Ishikawa (cell line): Measurements from ENCODE around the gene TMX1.

ENCODE experiments used
- CEBPB ChIP-seq: IDR thresholded peaks from 2 replicates; pipeline ENCODE4 v1.6.1; 2012
- CREB1 ChIP-seq: IDR thresholded peaks from 2 replicates; pipeline ENCODE4 v1.6.1; 2012; ENCODE audit warnings: low read depth
- EGR1 ChIP-seq: IDR thresholded peaks from 2 replicates; pipeline ENCODE4 v1.6.1; 2012
- EP300 ChIP-seq: IDR thresholded peaks from 2 replicates; pipeline ENCODE4 v1.6.1; 2012; ENCODE audit warnings: borderline replicate concordance
- FOXM1 ChIP-seq: IDR thresholded peaks from 2 replicates; pipeline ENCODE4 v1.6.1; 2012; ENCODE audit warnings: low read depth, borderline replicate concordance
- NFIC ChIP-seq: IDR thresholded peaks from 2 replicates; pipeline ENCODE4 v1.6.1; 2012
- RAD21 ChIP-seq: IDR thresholded peaks from 2 replicates; pipeline ENCODE4 v1.6.1; 2012; ENCODE audit warnings: low read depth
- TAF1 ChIP-seq: IDR thresholded peaks from 2 replicates; pipeline ENCODE4 v1.6.1; 2012; ENCODE audit warnings: low read depth, mild to moderate bottlenecking
- TCF12 ChIP-seq: IDR thresholded peaks from 2 replicates; pipeline ENCODE4 v1.6.1; 2012; ENCODE audit warnings: low read depth
- TEAD4 ChIP-seq: IDR thresholded peaks from 2 replicates; pipeline ENCODE4 v1.6.1; 2012
- YY1 ChIP-seq: IDR thresholded peaks from 2 replicates; pipeline ENCODE4 v1.6.1; 2012; ENCODE audit warnings: low read depth
- ZBTB7A ChIP-seq: IDR thresholded peaks from 2 replicates; pipeline ENCODE4 v1.6.1; 2012; ENCODE audit warnings: low read depth
- TF ChIP-seq, protein P1 (sequence below): IDR thresholded peaks from 2 replicates; pipeline ENCODE4 v1.6.1; 2012
- TF ChIP-seq, protein P2 (sequence below): IDR thresholded peaks from 2 replicates; pipeline ENCODE4 v1.6.1; 2012
- TF ChIP-seq, protein P3 (sequence below): IDR thresholded peaks from 2 replicates; pipeline ENCODE4 v1.6.1; 2012; ENCODE audit warnings: low read depth, mild to moderate bottlenecking

TMX1 gene

DNA sequence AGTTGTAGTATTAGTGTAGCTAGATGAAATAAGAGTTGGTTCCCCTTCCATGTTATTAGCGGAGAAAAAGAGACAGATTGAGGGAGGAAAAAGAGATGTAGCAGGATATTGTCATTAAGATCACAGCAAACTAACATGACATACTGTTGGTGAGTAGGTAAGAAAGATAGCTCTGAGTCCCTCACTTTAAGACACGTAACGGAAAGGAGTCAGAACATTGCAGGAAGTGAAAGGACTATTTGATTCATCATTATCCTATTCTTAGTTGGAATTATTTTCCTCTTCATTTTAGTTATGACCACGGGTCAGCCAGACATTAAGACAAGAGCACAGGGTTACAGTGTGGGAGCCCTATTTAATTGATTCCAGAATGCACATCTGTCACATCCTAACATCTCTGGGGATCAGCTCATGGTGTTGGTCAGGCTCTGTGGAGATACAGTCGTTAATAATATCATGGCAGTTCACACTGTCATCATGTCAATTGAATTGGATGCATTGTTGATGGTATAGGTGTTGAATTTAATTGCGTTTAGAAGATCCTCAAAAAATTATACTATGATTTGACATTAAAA is 55.0 kb downstream of the TMX1 start:
- no peak for TF ChIP-seq ZBTB7A
- TF ChIP-seq CEBPB, result no peak
- no peak for TF ChIP-seq CREB1

DNA sequence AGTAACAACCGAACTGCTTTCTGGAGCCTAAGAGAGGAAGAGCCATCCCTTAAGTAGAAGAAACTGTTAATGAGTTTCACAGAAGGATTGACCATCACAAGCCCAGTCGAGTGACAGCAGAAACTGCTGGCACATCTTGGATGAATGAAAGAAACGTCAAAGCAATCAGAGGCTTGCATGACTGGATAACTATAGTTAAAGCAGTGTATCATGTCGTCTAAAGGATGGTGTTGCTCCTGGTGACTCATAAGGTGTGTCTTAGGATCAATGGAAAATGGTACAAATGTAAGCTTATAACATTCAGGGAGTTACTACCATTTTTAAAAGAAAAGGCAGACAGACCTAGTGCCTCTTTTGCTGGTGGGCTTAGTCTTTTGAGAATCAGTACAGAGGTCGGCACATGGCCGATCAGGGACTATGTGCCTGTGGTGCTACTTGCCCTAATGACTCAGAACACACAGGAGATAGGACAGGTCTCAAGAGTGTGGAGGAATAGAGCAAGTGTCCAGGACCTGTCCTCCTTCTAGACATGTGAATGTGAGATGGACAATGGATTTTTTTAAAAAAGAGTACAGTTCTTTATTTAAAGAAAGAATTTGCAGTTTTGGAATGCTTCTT is 55.7 kb downstream of the TMX1 start:
- TF ChIP-seq FOXM1, result no peak

DNA sequence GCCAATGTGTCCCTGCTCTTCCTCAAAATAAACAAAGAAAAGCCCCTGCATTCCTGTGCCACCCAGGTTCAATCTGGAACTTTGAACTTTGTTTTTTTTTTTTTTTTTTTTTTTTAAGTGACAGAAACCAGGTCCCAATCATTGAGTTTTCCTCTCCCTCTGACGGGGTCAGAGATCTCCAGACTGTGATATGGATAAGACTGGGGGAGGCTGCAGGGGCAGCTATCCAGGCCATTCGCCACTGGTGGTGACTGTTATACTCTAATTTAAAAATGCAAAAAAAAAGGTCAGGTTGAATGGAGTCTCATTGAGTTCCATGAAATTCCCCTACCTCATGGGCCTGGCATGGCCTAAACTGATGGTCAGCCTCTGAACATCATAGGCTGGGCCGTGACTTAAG is 57.0 kb downstream of the TMX1 start:
- TF ChIP-seq FOXM1, result no peak
- no peak for TF ChIP-seq EP300
- TF ChIP-seq EGR1, result no peak
- no peak for TF ChIP-seq CEBPB
- no peak for TF ChIP-seq YY1
- TF ChIP-seq TAF1, result no peak
- TF ChIP-seq TEAD4, result no peak
- TF ChIP-seq, protein P1, sequence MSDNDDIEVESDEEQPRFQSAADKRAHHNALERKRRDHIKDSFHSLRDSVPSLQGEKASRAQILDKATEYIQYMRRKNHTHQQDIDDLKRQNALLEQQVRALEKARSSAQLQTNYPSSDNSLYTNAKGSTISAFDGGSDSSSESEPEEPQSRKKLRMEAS, result no peak
- TF ChIP-seq, protein P2, sequence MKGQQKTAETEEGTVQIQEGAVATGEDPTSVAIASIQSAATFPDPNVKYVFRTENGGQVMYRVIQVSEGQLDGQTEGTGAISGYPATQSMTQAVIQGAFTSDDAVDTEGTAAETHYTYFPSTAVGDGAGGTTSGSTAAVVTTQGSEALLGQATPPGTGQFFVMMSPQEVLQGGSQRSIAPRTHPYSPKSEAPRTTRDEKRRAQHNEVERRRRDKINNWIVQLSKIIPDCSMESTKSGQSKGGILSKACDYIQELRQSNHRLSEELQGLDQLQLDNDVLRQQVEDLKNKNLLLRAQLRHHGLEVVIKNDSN, result no peak
- TF ChIP-seq TCF12, result no peak
- no peak for TF ChIP-seq RAD21
- TF ChIP-seq CREB1, result no peak

DNA sequence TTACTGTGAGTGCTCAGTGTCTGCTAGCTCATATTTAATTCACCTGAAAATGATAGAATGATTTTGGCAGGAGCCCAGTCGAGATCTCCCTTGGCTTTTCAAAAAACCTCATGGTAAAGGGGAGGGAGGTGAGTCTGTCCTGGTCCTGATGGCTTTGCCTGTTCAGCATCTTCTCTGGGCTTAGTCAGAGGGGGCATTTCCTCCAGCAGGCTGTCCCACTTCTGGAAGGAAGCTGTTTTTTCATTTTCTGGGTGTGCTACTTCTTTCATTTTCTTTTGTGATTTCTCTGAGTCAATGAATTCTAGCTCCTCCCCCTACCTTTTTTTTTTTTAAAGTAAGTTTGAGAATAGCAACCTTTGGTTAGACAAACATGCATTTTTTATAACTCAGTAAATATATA is 58.8 kb downstream of the TMX1 start:
- no peak for TF ChIP-seq YY1

DNA sequence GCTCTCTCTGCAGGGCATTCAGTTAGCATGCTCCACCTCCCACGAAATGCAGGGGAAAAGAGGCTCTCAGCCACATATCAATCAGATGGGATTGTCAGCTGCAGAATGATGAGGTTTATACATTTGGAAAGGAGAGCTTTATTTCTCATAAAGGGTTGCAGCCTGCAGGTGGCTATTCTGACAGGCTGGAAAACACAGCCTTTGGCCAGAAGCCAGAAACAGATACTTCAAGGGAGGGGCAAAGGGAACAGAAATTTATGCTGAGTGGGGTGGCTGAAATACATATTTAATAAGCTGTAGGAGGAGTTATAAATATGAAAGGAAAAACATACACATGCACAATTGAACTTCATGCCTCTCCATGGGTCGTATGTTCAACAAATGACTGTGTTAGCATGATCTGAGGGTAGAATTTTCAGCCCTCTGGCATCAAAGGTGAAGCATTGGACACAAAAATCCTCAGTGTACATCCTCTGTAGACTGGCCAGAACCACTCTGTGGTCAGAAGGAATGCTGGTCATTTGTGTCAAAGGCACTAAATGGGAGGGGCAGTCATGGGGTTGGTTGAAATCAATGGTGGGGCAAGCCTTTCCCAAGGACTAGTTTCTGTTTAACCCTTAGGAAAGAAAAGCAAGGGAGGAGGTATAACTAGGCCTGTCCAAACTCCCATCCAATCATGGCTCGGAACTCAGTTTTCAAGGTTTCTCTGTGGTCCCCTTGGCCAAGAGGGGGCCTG is 62.4 kb downstream of the TMX1 start:
- peak; percentile 30; the same call in 1 of the 2 replicates for TF ChIP-seq NFIC
- TF ChIP-seq, protein P3, sequence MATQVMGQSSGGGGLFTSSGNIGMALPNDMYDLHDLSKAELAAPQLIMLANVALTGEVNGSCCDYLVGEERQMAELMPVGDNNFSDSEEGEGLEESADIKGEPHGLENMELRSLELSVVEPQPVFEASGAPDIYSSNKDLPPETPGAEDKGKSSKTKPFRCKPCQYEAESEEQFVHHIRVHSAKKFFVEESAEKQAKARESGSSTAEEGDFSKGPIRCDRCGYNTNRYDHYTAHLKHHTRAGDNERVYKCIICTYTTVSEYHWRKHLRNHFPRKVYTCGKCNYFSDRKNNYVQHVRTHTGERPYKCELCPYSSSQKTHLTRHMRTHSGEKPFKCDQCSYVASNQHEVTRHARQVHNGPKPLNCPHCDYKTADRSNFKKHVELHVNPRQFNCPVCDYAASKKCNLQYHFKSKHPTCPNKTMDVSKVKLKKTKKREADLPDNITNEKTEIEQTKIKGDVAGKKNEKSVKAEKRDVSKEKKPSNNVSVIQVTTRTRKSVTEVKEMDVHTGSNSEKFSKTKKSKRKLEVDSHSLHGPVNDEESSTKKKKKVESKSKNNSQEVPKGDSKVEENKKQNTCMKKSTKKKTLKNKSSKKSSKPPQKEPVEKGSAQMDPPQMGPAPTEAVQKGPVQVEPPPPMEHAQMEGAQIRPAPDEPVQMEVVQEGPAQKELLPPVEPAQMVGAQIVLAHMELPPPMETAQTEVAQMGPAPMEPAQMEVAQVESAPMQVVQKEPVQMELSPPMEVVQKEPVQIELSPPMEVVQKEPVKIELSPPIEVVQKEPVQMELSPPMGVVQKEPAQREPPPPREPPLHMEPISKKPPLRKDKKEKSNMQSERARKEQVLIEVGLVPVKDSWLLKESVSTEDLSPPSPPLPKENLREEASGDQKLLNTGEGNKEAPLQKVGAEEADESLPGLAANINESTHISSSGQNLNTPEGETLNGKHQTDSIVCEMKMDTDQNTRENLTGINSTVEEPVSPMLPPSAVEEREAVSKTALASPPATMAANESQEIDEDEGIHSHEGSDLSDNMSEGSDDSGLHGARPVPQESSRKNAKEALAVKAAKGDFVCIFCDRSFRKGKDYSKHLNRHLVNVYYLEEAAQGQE, result no peak

DNA sequence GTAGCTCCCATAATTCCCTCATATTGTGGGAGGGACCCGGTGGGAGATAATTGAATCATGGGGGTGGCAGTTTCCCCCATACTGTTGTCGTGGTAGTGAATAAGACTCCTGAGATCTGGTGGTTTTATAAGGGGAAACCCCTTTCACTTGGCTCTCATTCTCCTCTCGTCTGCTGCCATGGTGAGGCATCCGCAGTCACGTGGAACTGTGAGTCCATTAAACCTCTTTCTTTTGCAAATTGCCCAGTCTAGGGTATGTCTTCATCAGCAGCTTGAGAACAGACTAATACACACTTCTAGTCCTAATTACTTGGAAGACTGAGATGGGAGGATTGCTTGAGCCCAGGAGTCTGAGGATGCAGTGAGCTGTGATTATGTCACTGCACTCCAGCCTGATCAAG is 64.4 kb downstream of the TMX1 start:
- no peak for TF ChIP-seq CREB1
- no peak for TF ChIP-seq FOXM1
- TF ChIP-seq, protein P1, result no peak
- no peak for TF ChIP-seq TAF1
- TF ChIP-seq CEBPB, result no peak
- TF ChIP-seq RAD21, result no peak
- no peak for TF ChIP-seq TEAD4
- TF ChIP-seq ZBTB7A, result no peak
- no peak for TF ChIP-seq NFIC
- no peak for TF ChIP-seq YY1

DNA sequence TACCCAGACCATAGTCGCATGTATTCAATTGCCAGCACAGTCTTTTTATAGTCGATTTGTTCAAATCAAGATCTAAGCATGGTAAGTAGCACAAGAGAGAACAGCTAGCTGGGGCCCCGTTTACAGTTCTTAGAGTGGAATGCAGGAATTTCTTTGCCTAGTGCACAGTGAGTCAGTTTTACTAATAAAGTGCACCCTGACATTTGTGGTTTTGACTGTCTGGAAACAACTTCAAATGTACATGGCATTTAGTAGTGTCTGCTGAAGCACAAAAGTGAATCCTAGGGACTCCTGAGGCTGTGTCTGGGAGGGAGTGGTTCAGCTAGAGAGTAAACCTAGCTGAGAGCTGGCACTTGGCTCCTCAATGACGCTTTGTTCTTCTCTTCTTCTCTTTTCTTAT is 64.9 kb downstream of the TMX1 start:
- no peak for TF ChIP-seq EP300
- no peak for TF ChIP-seq FOXM1
- TF ChIP-seq, protein P2, result no peak
- no peak for TF ChIP-seq TAF1
- TF ChIP-seq YY1, result no peak
- TF ChIP-seq, protein P1, result no peak

DNA sequence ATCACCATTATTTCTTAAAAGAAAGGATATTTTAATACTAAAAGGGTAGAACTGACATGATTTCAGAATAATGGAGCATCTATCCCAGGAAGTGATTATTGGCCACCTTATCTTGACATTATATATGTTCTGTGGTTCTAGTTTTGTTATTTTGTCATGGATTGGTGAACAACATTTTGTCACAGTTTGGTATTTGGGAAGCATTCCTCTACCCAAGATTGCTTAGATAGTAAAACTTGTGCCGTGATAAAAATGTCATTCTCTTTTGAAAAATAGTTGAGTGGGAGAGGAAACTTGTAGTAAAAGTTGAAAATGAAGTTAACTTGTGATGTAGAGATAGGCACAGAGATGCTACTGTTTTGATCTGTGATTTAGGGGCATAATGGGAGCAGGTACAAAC is 65.7 kb downstream of the TMX1 start:
- TF ChIP-seq, protein P1, result no peak
